ENCODE data around the gene CDHR2.

DNA sequence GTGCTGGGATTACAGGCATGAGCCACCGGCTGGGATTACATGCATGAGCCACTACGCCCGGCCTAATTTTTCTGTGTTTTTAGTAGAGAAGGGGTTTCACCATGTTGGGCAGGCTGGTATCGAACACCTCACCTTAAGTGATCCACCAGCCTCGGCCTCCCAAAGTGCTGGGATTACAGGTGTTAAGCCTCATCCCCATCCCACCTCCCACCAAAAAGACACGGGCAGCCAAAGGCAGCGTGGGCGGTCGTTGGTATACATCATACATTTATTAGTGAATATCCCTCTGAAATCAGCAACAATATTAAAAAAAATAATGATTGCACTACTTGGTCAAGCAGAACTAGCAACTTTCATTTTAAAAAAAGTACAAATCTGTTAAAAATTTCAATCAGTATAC lies 22.7 kb upstream of the CDHR2 start:
- TF ChIP-seq PPARA (CRISPR knock-in tag; IDR thresholded peaks at IDR 0.05; ENCODE audit: borderline replicate concordance) (no peak), RARB (CRISPR knock-in tag; IDR thresholded peaks at IDR 0.05) (no peak), ZFP30 (CRISPR knock-in tag; IDR thresholded peaks at IDR 0.05) (no peak), ESRRG (CRISPR knock-in tag; IDR thresholded peaks at IDR 0.05) (no peak), SNAI2 (CRISPR knock-in tag; IDR thresholded peaks at IDR 0.05) (no peak), ZNF8 (CRISPR knock-in tag; IDR thresholded peaks at IDR 0.05) (no peak), ZNF565 (CRISPR knock-in tag; conservative IDR thresholded peaks at IDR 0.05; ENCODE audit: low read depth) (no peak), ISL1 (CRISPR knock-in tag; IDR thresholded peaks at IDR 0.05) (no peak)
- TF ChIP-seq, protein P1, sequence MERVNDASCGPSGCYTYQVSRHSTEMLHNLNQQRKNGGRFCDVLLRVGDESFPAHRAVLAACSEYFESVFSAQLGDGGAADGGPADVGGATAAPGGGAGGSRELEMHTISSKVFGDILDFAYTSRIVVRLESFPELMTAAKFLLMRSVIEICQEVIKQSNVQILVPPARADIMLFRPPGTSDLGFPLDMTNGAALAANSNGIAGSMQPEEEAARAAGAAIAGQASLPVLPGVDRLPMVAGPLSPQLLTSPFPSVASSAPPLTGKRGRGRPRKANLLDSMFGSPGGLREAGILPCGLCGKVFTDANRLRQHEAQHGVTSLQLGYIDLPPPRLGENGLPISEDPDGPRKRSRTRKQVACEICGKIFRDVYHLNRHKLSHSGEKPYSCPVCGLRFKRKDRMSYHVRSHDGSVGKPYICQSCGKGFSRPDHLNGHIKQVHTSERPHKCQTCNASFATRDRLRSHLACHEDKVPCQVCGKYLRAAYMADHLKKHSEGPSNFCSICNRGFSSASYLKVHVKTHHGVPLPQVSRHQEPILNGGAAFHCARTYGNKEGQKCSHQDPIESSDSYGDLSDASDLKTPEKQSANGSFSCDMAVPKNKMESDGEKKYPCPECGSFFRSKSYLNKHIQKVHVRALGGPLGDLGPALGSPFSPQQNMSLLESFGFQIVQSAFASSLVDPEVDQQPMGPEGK (CRISPR knock-in tag; IDR thresholded peaks at IDR 0.05; ENCODE audit: borderline replicate concordance), result no peak
- TF ChIP-seq, protein P2, sequence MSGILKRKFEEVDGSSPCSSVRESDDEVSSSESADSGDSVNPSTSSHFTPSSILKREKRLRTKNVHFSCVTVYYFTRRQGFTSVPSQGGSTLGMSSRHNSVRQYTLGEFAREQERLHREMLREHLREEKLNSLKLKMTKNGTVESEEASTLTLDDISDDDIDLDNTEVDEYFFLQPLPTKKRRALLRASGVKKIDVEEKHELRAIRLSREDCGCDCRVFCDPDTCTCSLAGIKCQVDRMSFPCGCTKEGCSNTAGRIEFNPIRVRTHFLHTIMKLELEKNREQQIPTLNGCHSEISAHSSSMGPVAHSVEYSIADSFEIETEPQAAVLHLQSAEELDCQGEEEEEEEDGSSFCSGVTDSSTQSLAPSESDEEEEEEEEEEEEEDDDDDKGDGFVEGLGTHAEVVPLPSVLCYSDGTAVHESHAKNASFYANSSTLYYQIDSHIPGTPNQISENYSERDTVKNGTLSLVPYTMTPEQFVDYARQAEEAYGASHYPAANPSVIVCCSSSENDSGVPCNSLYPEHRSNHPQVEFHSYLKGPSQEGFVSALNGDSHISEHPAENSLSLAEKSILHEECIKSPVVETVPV (CRISPR knock-in tag; IDR thresholded peaks at IDR 0.05), result no peak
- TF ChIP-seq, protein P3, sequence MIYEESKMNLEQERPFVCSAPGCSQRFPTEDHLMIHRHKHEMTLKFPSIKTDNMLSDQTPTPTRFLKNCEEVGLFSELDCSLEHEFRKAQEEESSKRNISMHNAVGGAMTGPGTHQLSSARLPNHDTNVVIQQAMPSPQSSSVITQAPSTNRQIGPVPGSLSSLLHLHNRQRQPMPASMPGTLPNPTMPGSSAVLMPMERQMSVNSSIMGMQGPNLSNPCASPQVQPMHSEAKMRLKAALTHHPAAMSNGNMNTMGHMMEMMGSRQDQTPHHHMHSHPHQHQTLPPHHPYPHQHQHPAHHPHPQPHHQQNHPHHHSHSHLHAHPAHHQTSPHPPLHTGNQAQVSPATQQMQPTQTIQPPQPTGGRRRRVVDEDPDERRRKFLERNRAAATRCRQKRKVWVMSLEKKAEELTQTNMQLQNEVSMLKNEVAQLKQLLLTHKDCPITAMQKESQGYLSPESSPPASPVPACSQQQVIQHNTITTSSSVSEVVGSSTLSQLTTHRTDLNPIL (CRISPR knock-in tag; IDR thresholded peaks at IDR 0.05; ENCODE audit: low read depth), result no peak
